ENCODE data around the gene RNASET2. TPM values are rescaled to one million over a fixed set of nuclear protein-coding genes. Genes with fewer than 3 reads are reported as not detected.

RNASET2 gene
- total and polyA plus RNA-seq, 4 donors = 55.2 to 92.1 (median 77.8) TPM

DNA sequence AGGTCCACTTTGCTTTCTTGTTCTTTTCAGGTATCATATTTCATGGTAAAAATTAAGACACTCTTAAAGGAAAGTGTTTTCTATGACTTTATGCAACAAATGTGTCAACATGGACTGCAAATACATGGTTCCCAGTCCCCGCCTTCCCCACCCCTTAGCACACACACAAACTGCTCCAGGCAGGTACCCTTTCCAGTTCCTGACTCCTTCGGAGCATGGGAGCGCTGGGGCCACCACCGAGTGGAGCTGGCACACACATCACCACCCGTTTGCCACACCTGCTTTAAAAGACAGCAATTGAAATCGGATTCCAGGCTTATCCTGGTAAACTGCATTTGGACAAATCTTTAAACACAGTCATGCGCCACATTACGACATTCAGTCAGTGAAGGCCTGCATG lies 22.2 kb downstream of the RNASET2 start:
- Histone ChIP-seq H3K4me3 (no peak overlapping the region), H3K4me1 (ENCODE audit: control insufficient read depth in 5 of 5, insufficient read depth in 5 of 5, low read length in 5 of 5) (no peaks in the 10 kb centered on the region), H3K27ac (ENCODE audit: low read depth in 1 of 2, low read length in 1 of 2) (no peak overlapping the region), H3K27me3 (ENCODE audit: control insufficient read depth in 3 of 3, insufficient read depth in 3 of 3, low read length in 2 of 3) (no peaks in the 10 kb centered on the region), H3K36me3 (ENCODE audit: control insufficient read depth in 4 of 4, insufficient read depth in 4 of 4, low read length in 4 of 4) (peaks cover 0 to 16% (median 9%) of the 10 kb centered on the region in 4 donors), H3K9me3 (ENCODE audit: control insufficient read depth in 4 of 4, insufficient read depth in 3 of 4, low read length in 3 of 4) (peaks cover 0 to 4% (median 0%) of the 10 kb centered on the region in 4 donors), H3K9ac (ENCODE audit: insufficient read depth in 1 of 2, low read length in 2 of 2) (no peak overlapping the region)
- no peak for DNase-seq
- no peak for ATAC-seq (ENCODE audit: insufficient read depth, low FRiP score)
- 77 to 90% methylated on average over 8 of the region's 8 CpGs for WGBS, 2 donors
- TF ChIP-seq, protein P1, sequence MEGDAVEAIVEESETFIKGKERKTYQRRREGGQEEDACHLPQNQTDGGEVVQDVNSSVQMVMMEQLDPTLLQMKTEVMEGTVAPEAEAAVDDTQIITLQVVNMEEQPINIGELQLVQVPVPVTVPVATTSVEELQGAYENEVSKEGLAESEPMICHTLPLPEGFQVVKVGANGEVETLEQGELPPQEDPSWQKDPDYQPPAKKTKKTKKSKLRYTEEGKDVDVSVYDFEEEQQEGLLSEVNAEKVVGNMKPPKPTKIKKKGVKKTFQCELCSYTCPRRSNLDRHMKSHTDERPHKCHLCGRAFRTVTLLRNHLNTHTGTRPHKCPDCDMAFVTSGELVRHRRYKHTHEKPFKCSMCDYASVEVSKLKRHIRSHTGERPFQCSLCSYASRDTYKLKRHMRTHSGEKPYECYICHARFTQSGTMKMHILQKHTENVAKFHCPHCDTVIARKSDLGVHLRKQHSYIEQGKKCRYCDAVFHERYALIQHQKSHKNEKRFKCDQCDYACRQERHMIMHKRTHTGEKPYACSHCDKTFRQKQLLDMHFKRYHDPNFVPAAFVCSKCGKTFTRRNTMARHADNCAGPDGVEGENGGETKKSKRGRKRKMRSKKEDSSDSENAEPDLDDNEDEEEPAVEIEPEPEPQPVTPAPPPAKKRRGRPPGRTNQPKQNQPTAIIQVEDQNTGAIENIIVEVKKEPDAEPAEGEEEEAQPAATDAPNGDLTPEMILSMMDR (IDR thresholded peaks at IDR 0.05; ENCODE audit: control extremely low read depth, extremely low read depth) = no peak

DNA sequence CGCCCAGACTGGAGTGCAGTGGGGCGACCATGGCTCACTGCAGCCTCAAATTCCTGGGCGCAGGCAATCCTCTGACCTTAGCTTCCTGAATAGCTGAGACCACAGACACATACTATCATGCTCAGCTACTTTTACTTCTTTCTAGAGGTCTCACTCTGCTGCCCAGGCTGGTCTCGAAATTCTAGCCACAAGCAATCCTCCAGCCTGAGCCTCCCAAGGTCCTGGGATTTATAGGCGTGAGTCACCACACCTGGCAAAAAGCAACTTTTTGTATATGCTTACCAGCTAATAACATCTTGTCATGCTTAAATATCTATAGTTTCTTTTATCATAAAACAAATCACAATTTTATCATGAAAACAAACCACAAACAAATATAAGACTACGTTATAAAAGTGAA lies 23.0 kb downstream of the RNASET2 start:
- H3K36me3 ChIP-seq (ENCODE audit: control insufficient read depth in 4 of 4, insufficient read depth in 4 of 4, low read length in 4 of 4) = peaks cover 0 to 18% (median 5%) of the 10 kb centered on the region in 4 donors
- H3K9ac ChIP-seq (ENCODE audit: insufficient read depth in 1 of 2, low read length in 2 of 2) = no peak overlapping the region
- no peak overlapping the region for H3K4me3 ChIP-seq
- H3K27me3 ChIP-seq (ENCODE audit: control insufficient read depth in 3 of 3, insufficient read depth in 3 of 3, low read length in 2 of 3) = no peaks in the 10 kb centered on the region
- peaks cover 0 to 4% (median 0%) of the 10 kb centered on the region in 4 donors for H3K9me3 ChIP-seq (ENCODE audit: control insufficient read depth in 4 of 4, insufficient read depth in 3 of 4, low read length in 3 of 4)
- ATAC-seq (ENCODE audit: insufficient read depth, low FRiP score) = no peak
- no peaks in the 10 kb centered on the region for H3K4me1 ChIP-seq (ENCODE audit: control insufficient read depth in 5 of 5, insufficient read depth in 5 of 5, low read length in 5 of 5)
- DNase-seq = no peak
- TF ChIP-seq, protein P1 (IDR thresholded peaks at IDR 0.05; ENCODE audit: control extremely low read depth, extremely low read depth) = no peak
- H3K27ac ChIP-seq (ENCODE audit: low read depth in 1 of 2, low read length in 1 of 2) = no peak overlapping the region
- WGBS, 2 donors = 97% methylated on average over 6 of the region's 6 CpGs

DNA sequence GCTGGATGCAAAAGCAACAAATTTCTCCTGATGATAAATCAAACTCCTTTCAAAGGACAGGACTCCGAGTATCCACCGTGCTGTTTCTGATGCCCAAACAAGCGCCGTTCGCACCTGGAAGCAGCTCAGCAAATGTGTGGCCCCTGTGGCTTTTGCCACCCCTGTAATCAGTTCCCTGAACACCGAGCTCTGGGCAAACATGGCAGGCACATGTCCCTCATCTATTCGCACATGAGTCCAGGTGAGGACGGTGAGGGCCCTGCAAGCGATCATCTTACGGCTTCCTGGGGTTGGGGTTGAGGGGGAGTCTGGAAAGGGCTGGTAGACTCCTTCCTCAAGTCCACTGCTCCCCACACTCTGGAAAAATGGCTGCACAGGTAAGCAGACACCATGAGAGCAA lies 23.7 kb downstream of the RNASET2 start:
- WGBS, 2 donors = 95 to 98% methylated on average over 10 of the region's 10 CpGs
- no peak overlapping the region for H3K9ac ChIP-seq (ENCODE audit: insufficient read depth in 1 of 2, low read length in 2 of 2)
- H3K9me3 ChIP-seq (ENCODE audit: control insufficient read depth in 4 of 4, insufficient read depth in 3 of 4, low read length in 3 of 4) = peaks cover 0 to 4% (median 0%) of the 10 kb centered on the region in 4 donors
- no peak for DNase-seq
- TF ChIP-seq, protein P1 (IDR thresholded peaks at IDR 0.05; ENCODE audit: control extremely low read depth, extremely low read depth) = no peak
- no peaks in the 10 kb centered on the region for H3K4me1 ChIP-seq (ENCODE audit: control insufficient read depth in 5 of 5, insufficient read depth in 5 of 5, low read length in 5 of 5)
- H3K27me3 ChIP-seq (ENCODE audit: control insufficient read depth in 3 of 3, insufficient read depth in 3 of 3, low read length in 2 of 3) = no peaks in the 10 kb centered on the region
- no peak overlapping the region for H3K4me3 ChIP-seq
- no peak for ATAC-seq (ENCODE audit: insufficient read depth, low FRiP score)
- H3K27ac ChIP-seq (ENCODE audit: low read depth in 1 of 2, low read length in 1 of 2) = no peak overlapping the region
- H3K36me3 ChIP-seq (ENCODE audit: control insufficient read depth in 4 of 4, insufficient read depth in 4 of 4, low read length in 4 of 4) = peaks cover 0 to 11% (median 4%) of the 10 kb centered on the region in 4 donors

DNA sequence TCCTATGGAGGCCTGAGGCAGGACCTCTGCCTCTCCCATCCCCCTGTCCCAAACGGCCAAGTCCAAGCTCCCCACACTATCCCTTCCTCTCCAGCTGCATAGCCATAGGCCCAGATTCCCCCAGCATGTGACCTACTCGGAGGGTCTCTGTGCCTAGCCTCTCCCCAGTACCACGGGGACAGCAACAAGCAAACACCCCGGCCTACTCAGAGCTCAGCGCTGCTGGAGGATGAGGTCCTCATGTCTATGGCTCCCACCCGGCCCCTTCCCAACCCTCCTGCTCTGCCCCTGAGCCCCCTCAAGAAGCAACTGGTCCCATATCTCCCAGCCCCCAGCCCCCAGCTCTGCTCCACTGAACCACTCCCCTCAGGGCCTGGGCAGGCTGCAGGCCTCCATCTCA lies 24.2 kb downstream of the RNASET2 start:
- peaks cover 0 to 4% (median 0%) of the 10 kb centered on the region in 4 donors for H3K9me3 ChIP-seq (ENCODE audit: control insufficient read depth in 4 of 4, insufficient read depth in 3 of 4, low read length in 3 of 4)
- H3K4me3 ChIP-seq = no peak overlapping the region
- DNase-seq = no peak
- no peaks in the 10 kb centered on the region for H3K27me3 ChIP-seq (ENCODE audit: control insufficient read depth in 3 of 3, insufficient read depth in 3 of 3, low read length in 2 of 3)
- TF ChIP-seq, protein P1 (IDR thresholded peaks at IDR 0.05; ENCODE audit: control extremely low read depth, extremely low read depth) = no peak
- H3K36me3 ChIP-seq (ENCODE audit: control insufficient read depth in 4 of 4, insufficient read depth in 4 of 4, low read length in 4 of 4) = peaks cover 0 to 10% (median 4%) of the 10 kb centered on the region in 4 donors
- H3K9ac ChIP-seq (ENCODE audit: insufficient read depth in 1 of 2, low read length in 2 of 2) = no peak overlapping the region
- WGBS, 2 donors = 94 to 97% methylated on average over 6 of the region's 6 CpGs
- H3K27ac ChIP-seq (ENCODE audit: low read depth in 1 of 2, low read length in 1 of 2) = no peak overlapping the region
- H3K4me1 ChIP-seq (ENCODE audit: control insufficient read depth in 5 of 5, insufficient read depth in 5 of 5, low read length in 5 of 5) = no peaks in the 10 kb centered on the region
- no peak for ATAC-seq (ENCODE audit: insufficient read depth, low FRiP score)
